ENCODE measurements around the gene TLE1.
A peak's percentile ranks its signal among the peaks of the same experiment; 100 is the strongest.
"Not testable (repeated sequence)": the region's sequence is repeated elsewhere in the genome, so short reads cannot be mapped to it uniquely, and the experiment has no call there.

The TLE1 gene

DNA sequence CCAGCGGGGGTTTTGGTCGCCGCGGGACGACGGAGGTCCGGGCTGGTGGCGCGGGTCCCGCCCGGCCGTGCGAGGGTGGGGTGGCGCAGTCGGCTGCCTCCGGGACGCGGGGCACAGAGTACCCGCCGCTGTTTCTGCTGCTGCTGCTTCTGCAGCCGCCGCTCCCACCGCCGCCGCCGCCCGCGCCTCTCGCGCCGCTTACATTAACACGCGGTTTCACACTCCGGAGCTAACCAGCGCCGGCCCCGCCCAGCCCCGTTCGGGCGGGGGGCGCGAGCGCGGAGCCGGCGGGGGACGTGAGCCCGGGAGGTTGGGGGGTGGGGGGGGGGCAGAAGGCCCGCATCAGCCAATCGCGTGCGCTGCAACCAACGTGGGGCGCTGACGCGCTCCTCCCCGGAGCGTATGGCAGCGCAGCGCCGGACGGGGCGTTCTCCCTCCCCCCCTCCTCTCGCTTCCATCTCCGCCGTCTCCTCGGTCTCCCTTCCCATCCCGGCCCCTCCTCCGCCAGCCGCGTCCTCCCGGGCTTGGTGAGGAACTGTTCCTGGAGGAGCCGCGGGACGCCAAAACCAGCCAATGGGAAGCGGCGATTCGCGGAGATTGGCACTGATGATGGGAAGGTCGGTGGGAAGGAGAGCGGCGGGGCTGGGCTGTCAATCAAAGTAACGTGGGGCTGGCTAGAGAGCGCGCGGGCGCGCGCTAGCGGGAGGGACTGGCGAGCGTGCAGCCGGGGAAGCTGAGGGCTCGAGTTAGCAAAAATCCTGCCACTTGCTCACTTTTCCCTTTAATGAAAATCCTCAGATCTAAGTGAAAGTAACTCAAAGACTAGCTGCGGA, at the start of gene TLE1:
TLE1 (minus strand) TSS at position 205 of the 833 bp plus-strand sequence. CDS start 1,307 bp downstream, outside the sequence.
- H3F3A ChIP-seq (ENCODE audit: low read depth), result 0 out of 2 replicates have a peak, but pooled peaks cover 5% of the 10 kb centered on the region
- H3K9me3 ChIP-seq (ENCODE audit: insufficient read depth, low read depth, low read length), result no peaks in the 10 kb centered on the region
- H3K4me1 ChIP-seq (ENCODE audit: insufficient read depth, low read length, poor library complexity, severe bottlenecking), result peaks cover 21% of the 10 kb centered on the region
- H2AFZ ChIP-seq (ENCODE audit: low read length), result peak within 1 kb of the TSS; percentile 97
- H3K9ac ChIP-seq (ENCODE audit: low read depth, low read length, poor library complexity, severe bottlenecking), result peak within 1 kb of the TSS; percentile 73
- TF ChIP-seq, protein P1, sequence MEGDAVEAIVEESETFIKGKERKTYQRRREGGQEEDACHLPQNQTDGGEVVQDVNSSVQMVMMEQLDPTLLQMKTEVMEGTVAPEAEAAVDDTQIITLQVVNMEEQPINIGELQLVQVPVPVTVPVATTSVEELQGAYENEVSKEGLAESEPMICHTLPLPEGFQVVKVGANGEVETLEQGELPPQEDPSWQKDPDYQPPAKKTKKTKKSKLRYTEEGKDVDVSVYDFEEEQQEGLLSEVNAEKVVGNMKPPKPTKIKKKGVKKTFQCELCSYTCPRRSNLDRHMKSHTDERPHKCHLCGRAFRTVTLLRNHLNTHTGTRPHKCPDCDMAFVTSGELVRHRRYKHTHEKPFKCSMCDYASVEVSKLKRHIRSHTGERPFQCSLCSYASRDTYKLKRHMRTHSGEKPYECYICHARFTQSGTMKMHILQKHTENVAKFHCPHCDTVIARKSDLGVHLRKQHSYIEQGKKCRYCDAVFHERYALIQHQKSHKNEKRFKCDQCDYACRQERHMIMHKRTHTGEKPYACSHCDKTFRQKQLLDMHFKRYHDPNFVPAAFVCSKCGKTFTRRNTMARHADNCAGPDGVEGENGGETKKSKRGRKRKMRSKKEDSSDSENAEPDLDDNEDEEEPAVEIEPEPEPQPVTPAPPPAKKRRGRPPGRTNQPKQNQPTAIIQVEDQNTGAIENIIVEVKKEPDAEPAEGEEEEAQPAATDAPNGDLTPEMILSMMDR (conservative IDR thresholded peaks at IDR 0.05; ENCODE audit: low read length), result no peak
- no peak for TF ChIP-seq EZH2phosphoT487 (IDR thresholded peaks at IDR 0.05; ENCODE audit: borderline replicate concordance)
- no peaks in the 10 kb centered on the region for H3K9me2 ChIP-seq (replicated peaks; ENCODE audit: low read depth, low read length)
- peaks cover 30% of the 10 kb centered on the region for H3K79me2 ChIP-seq (ENCODE audit: insufficient read depth, low read length)
- H3K27me3 ChIP-seq (ENCODE audit: insufficient read depth, low read length, poor library complexity, severe bottlenecking), result no peaks in the 10 kb centered on the region
- no peaks in the 10 kb centered on the region for H3K36me3 ChIP-seq (ENCODE audit: insufficient read depth, low read length)
- H3K4me2 ChIP-seq (ENCODE audit: low read depth, low read length, poor library complexity, severe bottlenecking), result peak within 1 kb of the TSS; percentile 100
- H4K20me1 ChIP-seq (ENCODE audit: insufficient read depth, low read length, poor library complexity, severe bottlenecking), result no peaks in the 10 kb centered on the region
- H3K4me3 ChIP-seq (ENCODE audit: low read length, poor library complexity, severe bottlenecking), result peak within 1 kb of the TSS; percentile 97

DNA sequence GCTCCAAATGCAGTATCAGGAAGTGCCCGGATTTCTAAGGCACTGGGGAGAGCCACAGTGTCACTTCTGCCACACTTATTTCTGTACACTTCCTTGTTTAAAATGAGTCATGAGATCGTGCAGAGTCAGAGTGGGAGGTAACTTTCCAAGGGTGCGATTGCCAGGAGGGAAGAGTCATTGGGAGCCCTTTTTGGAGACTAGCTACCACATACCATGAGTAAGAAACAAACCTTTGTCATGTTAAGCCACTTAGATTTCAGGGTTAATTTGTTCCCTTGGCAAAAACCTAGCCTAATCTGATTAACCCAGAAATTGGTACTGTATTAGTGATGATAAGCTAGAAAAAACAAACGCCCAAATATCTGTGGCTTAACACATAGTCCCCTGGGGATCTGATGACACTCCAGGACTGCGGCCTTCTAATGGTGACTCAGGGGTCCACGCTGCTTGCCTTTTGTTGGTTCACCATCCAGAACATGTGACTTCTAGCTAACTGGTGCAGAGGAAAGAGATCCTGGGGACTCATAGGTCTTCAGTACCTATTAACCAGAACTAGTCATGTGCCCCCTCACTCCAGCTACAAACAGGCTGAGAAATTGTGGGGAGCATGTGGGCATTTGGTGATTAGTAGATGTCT, 48.6 kb upstream of the TLE1 start:
- H3K4me3 ChIP-seq (ENCODE audit: low read length, poor library complexity, severe bottlenecking), result no peak overlapping the region
- H3K4me1 ChIP-seq (ENCODE audit: insufficient read depth, low read length, poor library complexity, severe bottlenecking), result no peaks in the 10 kb centered on the region
- no peaks in the 10 kb centered on the region for H3K9me3 ChIP-seq (ENCODE audit: insufficient read depth, low read depth, low read length)
- no peaks in the 10 kb centered on the region for H3K27me3 ChIP-seq (ENCODE audit: insufficient read depth, low read length, poor library complexity, severe bottlenecking)
- H3K79me2 ChIP-seq (ENCODE audit: insufficient read depth, low read length), result no peaks in the 10 kb centered on the region
- H3K9ac ChIP-seq (ENCODE audit: low read depth, low read length, poor library complexity, severe bottlenecking), result no peak overlapping the region
- H3F3A ChIP-seq (ENCODE audit: low read depth), result no peaks in the 10 kb centered on the region
- H2AFZ ChIP-seq (ENCODE audit: low read length), result no peak overlapping the region
- H4K20me1 ChIP-seq (ENCODE audit: insufficient read depth, low read length, poor library complexity, severe bottlenecking), result no peaks in the 10 kb centered on the region
- H3K36me3 ChIP-seq (ENCODE audit: insufficient read depth, low read length), result no peaks in the 10 kb centered on the region
- no peak for TF ChIP-seq EZH2phosphoT487 (IDR thresholded peaks at IDR 0.05; ENCODE audit: borderline replicate concordance)
- TF ChIP-seq, protein P1 (conservative IDR thresholded peaks at IDR 0.05; ENCODE audit: low read length), result no peak
- H3K9me2 ChIP-seq (replicated peaks; ENCODE audit: low read depth, low read length), result no peaks in the 10 kb centered on the region
- no peak overlapping the region for H3K4me2 ChIP-seq (ENCODE audit: low read depth, low read length, poor library complexity, severe bottlenecking)

DNA sequence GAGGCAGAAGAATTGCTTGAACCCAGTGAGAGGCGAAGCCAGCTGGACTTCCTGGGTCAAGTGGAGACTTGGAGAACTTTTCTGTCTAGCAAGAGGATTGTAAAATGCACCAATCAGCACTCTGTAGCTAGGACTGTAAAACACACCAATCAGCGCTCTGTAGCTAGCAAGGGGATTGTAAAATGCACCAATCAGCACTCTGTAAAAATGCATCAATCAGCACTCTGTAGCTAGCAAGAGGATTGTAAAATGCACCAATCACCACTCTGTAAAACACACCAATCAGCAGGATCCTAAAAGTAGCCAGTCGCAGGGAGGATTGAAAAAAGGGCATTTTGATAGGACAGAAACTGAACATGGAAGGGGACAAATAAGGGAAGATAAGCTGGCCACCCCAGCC, 41.2 kb upstream of the TLE1 start:
- H3K9ac ChIP-seq (ENCODE audit: low read depth, low read length, poor library complexity, severe bottlenecking); H3K9me2 ChIP-seq (replicated peaks; ENCODE audit: low read depth, low read length); H3K36me3 ChIP-seq (ENCODE audit: insufficient read depth, low read length); H4K20me1 ChIP-seq (ENCODE audit: insufficient read depth, low read length, poor library complexity, severe bottlenecking); H3K4me3 ChIP-seq (ENCODE audit: low read length, poor library complexity, severe bottlenecking); H3K9me3 ChIP-seq (ENCODE audit: insufficient read depth, low read depth, low read length); H3K4me1 ChIP-seq (ENCODE audit: insufficient read depth, low read length, poor library complexity, severe bottlenecking); H3F3A ChIP-seq (ENCODE audit: low read depth); H3K27me3 ChIP-seq (ENCODE audit: insufficient read depth, low read length, poor library complexity, severe bottlenecking); H3K79me2 ChIP-seq (ENCODE audit: insufficient read depth, low read length); H2AFZ ChIP-seq (ENCODE audit: low read length); H3K4me2 ChIP-seq (ENCODE audit: low read depth, low read length, poor library complexity, severe bottlenecking): not testable (repeated sequence)

All from Loucy (cell line).